CD4-positive, alpha-beta T cell treated with Interleukin-15 for 4 hours (primary cell): ENCODE data around the gene TREH.
"Not testable (repeated sequence)": the region's sequence is repeated elsewhere in the genome, so short reads cannot be mapped to it uniquely, and the experiment has no call there.

ENCODE experiments used
- DNase-seq: peaks from one replicate; pipeline ENCODE4 v3.0.0-alpha.2; 2020; ENCODE audit warnings: low spot score

Gene TREH

DNA sequence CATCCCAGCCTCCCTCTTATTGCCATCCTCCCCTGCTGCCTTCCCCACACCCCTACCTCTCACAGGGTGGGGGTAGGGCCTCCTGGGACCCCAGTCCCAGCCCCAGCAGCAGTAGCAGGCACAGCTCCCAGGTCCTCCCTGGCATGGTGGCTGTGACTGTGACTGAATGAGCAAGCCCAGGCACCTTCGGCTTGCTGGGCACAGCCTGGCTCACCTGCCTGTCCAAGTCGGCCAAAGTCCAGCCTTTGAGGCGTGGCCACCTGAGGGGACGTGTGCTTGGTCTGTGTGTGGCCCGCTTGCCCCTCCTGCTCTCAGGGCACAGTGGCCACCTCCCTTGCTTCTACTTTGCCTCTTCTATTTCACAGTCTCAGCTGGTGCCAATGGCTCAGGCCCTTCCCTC, at the start of gene TREH:
Gene TREH, minus strand, starts transcription at position 168 of the 400 bp plus-strand sequence. Its CDS starts 23 bp downstream, at position 145.
- no peak for DNase-seq

DNA sequence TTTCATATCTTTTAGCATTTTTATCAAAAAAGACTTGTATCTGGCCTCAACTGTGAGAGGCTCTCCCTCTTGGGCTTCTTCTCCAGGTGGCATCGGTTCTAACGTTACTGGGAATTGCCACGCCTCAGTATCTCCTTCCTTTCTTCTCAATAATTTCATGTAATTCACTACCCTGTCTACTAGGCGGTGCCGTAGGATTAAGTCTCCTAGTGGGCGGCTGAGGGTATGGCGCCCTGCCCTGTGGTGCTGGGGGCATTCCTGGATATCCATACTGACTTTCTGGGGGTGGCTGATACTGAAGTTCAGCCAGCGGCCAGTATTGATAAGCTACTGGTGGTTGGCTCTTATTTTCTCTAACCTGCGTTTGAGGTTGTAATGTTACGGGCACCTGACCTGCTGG, 48.7 kb upstream of the TREH start:
- not testable (repeated sequence) for DNase-seq

- DNase-seq, result not testable (repeated sequence)
Observed at GRCh38 chr11:118727721-118728066, 48.2 kb upstream of the TREH start.

DNA sequence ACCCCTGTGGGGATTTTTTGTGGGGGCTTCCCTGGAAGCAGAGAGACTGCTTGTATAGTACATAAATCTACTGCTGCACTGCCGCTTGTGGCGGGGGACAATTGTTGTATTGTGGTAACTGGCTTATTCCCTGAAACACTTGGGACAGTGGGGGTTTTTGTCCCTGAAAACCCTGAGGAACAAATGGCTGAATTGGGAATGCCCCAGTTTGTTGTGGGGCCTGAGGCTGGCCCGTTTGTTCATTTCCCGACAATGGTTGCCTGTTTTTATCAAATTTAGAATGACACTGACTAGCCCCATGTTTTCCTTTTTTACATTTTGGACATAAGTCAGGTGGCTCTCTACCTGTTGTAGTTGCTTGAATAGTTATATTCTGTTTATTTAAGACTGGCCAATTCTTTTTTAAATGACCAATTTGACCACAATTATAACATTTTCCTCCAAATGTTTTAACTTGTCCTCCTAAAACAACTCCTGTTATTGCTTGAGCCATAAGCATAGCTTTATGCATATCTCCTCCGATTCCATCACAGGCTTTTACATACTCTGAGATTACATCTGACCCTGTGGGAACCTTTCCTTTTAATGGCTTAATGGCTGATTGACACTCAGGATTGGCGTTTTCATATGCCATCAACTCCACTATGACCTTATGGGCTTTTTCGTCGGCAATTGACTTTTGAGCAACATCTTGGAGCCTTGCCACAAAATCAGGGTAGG, 47.7 kb upstream of the TREH start:
- DNase-seq, result not testable (repeated sequence)

- DNase-seq, result not testable (repeated sequence)
Observed at GRCh38 chr11:118721478-118722015, 42.1 kb upstream of the TREH start.

- not testable (repeated sequence) for DNase-seq
Observed at GRCh38 chr11:118720740-118721139, 41.3 kb upstream of the TREH start.

- not testable (repeated sequence) for DNase-seq
Observed at GRCh38 chr11:118720078-118720477, 40.6 kb upstream of the TREH start.

DNA sequence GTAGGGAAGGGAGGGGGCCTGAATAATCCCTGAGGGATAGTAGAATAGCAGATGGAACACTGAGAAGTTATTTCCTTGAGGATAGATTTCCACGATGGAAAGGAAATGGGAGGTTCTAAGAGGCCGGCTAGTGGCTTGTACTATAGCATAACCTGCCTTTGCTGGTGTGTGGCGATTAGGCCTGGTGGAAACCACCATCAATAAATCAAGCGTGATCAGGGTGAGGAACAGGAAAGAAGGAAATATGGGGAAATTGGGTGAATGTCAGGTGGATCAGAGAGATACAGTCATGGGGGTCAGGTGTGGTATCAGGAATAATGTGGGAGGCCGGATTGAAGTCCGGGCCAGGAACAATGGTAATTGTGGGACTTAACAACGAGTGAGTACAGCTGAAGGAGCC, 39.1 kb upstream of the TREH start:
- not testable (repeated sequence) for DNase-seq

GRCh38 chr11:118717733-118718132, 38.3 kb upstream of the TREH start:
- not testable (repeated sequence) for DNase-seq

DNA sequence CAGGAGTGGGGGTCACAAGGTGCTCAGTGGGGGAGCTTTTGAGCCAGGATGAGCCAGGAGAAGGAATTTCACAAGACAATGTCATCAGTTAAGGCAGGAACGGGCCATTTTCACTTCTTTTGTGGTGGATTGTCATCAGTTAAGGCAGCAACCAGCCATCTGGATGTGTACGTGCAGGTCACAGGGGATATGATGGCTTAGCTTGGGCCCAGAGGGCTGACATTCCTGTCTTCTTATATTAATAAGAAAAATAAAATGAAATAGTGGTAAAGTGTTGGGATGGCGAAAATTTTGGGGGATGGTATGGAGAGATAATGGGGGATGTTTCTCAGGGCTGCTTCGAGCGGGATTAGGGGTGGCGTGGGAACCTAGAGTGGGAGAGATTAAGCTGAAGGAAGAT, 37.8 kb upstream of the TREH start:
- not testable (repeated sequence) for DNase-seq

DNA sequence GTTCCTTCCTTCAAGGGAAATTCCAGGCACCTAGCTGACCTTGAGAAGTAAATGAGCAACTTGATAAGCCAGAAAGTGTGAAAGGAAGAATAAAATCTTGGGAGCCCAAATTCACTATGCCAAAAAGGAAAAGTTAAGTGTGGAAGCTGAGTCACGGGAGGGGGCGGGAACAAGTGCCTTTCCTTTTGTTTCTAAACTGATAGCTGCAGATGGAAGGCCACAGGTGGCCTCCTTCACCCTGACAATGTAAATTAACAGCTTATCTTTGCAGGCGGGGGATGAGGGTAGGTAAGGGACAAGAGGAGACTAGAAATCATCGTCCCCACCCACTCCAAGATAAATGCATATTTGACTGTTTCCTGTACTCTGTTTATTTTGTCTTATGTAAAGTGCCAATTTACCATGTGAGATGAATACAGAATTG, 36.4 kb upstream of the TREH start:
- DNase-seq, result no peak

GRCh38 chr11:118715245-118715831, 35.9 kb upstream of the TREH start:
- DNase-seq, result no peak

- DNase-seq, result no peak
Observed at GRCh38 chr11:118714816-118715215, 35.4 kb upstream of the TREH start.

DNA sequence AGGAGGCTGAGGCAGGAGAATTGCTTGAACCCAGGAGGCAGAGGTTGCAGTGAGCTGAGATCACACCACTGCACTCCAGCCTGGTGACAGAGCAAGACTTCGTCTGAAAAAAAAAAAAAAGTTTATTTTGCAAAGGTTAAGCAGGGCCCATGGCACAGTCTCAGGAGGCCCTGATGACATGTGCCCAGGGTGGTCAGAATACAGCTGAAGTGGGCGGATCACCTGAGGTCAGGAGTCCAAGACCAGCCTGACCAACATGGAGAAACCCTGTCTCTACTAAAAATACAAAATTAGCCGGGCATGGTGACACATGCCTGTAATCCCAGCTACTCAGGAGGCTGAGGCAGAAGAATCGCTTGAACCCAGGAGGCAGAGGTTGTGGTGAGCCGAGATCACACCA, 35.0 kb upstream of the TREH start:
- not testable (repeated sequence) for DNase-seq

GRCh38 chr11:118708296-118708695, 28.8 kb upstream of the TREH start:
- no peak for DNase-seq

GRCh38 chr11:118706546-118706825, 27.0 kb upstream of the TREH start:
- DNase-seq, result no peak

GRCh38 chr11:118705791-118706545, 26.5 kb upstream of the TREH start:
- DNase-seq, result no peak

- DNase-seq, result peak; percentile 51
Observed at GRCh38 chr11:118705111-118705741, 25.8 kb upstream of the TREH start.

DNA sequence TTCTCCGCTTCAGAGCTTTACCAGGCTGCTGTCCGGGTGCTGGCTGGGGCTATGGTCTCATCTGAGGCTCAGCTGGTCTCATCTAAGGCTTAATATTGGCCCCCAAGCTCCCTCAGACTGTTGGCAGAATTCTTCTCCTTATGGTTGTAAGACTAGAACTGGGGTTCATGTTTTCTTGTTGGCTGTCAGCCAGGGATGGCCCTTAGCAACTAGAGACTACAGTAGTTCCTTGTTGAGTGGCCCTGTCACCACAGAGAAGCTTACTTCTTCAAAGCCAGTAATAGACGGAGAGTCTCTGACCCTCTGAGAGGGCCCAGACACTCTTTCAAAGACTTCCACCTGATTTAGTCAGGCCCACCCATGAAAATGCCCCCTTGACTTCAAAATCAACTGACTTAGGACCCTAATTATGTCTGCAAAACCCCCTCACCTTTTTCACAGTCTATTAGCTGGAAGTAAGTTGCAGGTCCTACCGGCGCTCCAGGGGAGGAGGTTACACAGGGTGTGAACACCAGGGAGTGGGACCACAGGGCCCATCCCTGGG, 24.2 kb upstream of the TREH start:
- DNase-seq, result no peak

- DNase-seq, result peak; percentile 78
Observed at GRCh38 chr11:118699506-118700220, 20.2 kb upstream of the TREH start.

GRCh38 chr11:118697346-118697745, 17.9 kb upstream of the TREH start:
- DNase-seq, result no peak
